Testis (tissue), 2 donors: ENCODE measurements around the gene ARRDC2.

Source experiments
- CTCF ChIP-seq, 3 experiments: fragments of 450-650 bp in 2 of 3; fragments of 200-600 bp in 1 of 3; sonication (generic) in 1 of 3; IDR thresholded peaks; one replicate each; pipeline ENCODE4 v1.5.1; 2016 to 2019; ENCODE audit warnings: antibody characterized with exemption in 3 of 3, mild to moderate bottlenecking in 2 of 3, moderate library complexity in 1 of 3
- POLR2A ChIP-seq: fragments of 450-650 bp; IDR thresholded peaks from one replicate; pipeline ENCODE4 v1.6.1; 2017; ENCODE audit warnings: antibody characterized with exemption, mild to moderate bottlenecking, moderate library complexity

GRCh38 chr19:18046059-18046718, 38.2 kb downstream of the ARRDC2 start:
- TF ChIP-seq CTCF (IDR thresholded peaks at IDR 0.05) (no peak), POLR2A (no peak)
